PC-3 (cell line): Measurements from ENCODE around the gene RPS6KC1.

ENCODE experiments used
- EZH2 ChIP-seq: fragments of 300-600 bp; sonication (generic); IDR thresholded peaks from one replicate; pipeline ENCODE4 v1.6.1; 2017; ENCODE audit warnings: antibody characterized with exemption, mild to moderate bottlenecking, low read length; ENCODE audit not compliant: unreplicated experiment
- EZH2phosphoT487 ChIP-seq: fragments of 300-600 bp; sonication (generic); IDR thresholded peaks from 2 replicates; pipeline ENCODE4 v1.6.1; 2018; ENCODE audit warnings: mild to moderate bottlenecking, antibody characterized with exemption, low read length, borderline replicate concordance
- TF ChIP-seq, protein P1 (sequence below): fragments of 300-600 bp; sonication (generic); conservative IDR thresholded peaks from 2 replicates; pipeline ENCODE4 v1.5.1; 2017; ENCODE audit warnings: antibody characterized with exemption, low read depth, mild to moderate bottlenecking, low read length

GRCh38 chr1:213297021-213297420 is 246.0 kb downstream of the RPS6KC1 start:
- TF ChIP-seq, protein P1, sequence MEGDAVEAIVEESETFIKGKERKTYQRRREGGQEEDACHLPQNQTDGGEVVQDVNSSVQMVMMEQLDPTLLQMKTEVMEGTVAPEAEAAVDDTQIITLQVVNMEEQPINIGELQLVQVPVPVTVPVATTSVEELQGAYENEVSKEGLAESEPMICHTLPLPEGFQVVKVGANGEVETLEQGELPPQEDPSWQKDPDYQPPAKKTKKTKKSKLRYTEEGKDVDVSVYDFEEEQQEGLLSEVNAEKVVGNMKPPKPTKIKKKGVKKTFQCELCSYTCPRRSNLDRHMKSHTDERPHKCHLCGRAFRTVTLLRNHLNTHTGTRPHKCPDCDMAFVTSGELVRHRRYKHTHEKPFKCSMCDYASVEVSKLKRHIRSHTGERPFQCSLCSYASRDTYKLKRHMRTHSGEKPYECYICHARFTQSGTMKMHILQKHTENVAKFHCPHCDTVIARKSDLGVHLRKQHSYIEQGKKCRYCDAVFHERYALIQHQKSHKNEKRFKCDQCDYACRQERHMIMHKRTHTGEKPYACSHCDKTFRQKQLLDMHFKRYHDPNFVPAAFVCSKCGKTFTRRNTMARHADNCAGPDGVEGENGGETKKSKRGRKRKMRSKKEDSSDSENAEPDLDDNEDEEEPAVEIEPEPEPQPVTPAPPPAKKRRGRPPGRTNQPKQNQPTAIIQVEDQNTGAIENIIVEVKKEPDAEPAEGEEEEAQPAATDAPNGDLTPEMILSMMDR = no peak
- TF ChIP-seq EZH2phosphoT487 (no peak), EZH2 (no peak)
